ENCODE data around the gene CSPG4.

DNA sequence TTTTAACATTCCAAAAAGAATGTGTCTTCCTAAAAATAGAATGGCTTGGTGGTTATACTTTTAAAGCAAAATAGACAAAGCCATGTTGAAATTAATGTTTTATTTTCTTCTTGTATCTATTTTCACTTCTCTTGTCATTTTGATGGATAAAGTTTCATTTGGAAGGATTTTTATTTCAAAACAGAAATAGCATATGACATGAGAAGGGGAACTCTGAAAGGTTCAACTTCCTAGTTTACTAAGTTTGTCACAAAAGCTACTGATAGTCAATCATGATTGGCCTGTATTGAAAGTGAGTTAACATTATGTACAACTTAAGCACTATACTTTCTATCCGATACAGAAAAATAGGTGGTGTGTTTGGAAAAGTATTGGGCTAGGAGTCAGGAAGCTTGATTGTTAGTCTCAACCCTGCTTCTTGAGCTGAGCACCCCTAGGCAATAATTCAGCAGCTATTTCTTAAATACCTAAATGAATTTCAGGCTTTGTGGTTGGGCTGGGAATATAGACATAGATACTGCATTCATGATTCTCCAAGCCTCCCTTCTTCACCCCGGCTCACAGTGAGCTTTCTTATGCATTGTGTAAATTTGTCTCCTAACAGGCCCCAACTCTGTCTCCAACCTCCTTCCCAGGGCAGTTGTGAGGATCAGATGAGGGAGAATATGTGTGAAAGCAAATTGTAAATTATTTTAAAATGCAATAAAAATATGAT lies 46.9 kb upstream of the CSPG4 start:
- TF ChIP-seq, protein P1, sequence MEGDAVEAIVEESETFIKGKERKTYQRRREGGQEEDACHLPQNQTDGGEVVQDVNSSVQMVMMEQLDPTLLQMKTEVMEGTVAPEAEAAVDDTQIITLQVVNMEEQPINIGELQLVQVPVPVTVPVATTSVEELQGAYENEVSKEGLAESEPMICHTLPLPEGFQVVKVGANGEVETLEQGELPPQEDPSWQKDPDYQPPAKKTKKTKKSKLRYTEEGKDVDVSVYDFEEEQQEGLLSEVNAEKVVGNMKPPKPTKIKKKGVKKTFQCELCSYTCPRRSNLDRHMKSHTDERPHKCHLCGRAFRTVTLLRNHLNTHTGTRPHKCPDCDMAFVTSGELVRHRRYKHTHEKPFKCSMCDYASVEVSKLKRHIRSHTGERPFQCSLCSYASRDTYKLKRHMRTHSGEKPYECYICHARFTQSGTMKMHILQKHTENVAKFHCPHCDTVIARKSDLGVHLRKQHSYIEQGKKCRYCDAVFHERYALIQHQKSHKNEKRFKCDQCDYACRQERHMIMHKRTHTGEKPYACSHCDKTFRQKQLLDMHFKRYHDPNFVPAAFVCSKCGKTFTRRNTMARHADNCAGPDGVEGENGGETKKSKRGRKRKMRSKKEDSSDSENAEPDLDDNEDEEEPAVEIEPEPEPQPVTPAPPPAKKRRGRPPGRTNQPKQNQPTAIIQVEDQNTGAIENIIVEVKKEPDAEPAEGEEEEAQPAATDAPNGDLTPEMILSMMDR (IDR thresholded peaks at IDR 0.05), result no peak
- TF ChIP-seq, protein P2, sequence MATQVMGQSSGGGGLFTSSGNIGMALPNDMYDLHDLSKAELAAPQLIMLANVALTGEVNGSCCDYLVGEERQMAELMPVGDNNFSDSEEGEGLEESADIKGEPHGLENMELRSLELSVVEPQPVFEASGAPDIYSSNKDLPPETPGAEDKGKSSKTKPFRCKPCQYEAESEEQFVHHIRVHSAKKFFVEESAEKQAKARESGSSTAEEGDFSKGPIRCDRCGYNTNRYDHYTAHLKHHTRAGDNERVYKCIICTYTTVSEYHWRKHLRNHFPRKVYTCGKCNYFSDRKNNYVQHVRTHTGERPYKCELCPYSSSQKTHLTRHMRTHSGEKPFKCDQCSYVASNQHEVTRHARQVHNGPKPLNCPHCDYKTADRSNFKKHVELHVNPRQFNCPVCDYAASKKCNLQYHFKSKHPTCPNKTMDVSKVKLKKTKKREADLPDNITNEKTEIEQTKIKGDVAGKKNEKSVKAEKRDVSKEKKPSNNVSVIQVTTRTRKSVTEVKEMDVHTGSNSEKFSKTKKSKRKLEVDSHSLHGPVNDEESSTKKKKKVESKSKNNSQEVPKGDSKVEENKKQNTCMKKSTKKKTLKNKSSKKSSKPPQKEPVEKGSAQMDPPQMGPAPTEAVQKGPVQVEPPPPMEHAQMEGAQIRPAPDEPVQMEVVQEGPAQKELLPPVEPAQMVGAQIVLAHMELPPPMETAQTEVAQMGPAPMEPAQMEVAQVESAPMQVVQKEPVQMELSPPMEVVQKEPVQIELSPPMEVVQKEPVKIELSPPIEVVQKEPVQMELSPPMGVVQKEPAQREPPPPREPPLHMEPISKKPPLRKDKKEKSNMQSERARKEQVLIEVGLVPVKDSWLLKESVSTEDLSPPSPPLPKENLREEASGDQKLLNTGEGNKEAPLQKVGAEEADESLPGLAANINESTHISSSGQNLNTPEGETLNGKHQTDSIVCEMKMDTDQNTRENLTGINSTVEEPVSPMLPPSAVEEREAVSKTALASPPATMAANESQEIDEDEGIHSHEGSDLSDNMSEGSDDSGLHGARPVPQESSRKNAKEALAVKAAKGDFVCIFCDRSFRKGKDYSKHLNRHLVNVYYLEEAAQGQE (IDR thresholded peaks at IDR 0.05; ENCODE audit: insufficient read depth in 1 of 2, low read depth in 2 of 2, low read length in 1 of 2), result no peak
- TF ChIP-seq POLR2AphosphoS5 (IDR thresholded peaks at IDR 0.05; ENCODE audit: low read depth, low read length), result no peak

All from Panc1 (cell line).